ENCODE data around the gene OR2L5.

Gene OR2L5

GRCh38 chr1:248009681-248010080 lies 3.8 kb upstream of the OR2L5 start:
- H3K27ac ChIP-seq = no peak overlapping the region
- TF ChIP-seq CTCF (conservative IDR thresholded peaks at IDR 0.05) = no peak

- H3K27ac ChIP-seq = no peak overlapping the region
- TF ChIP-seq CTCF (conservative IDR thresholded peaks at IDR 0.05) = no peak
These were observed 2.3 kb downstream of the OR2L5 start for GRCh38 chr1:248015803-248016202.

- no peak for TF ChIP-seq CTCF (conservative IDR thresholded peaks at IDR 0.05)
- no peak within 1 kb of the TSS for H3K27ac ChIP-seq
These were observed 16.3 kb downstream of the OR2L5 start, which contains the start of gene OR2L2 for GRCh38 chr1:248029770-248030169. Gene OR2L2, plus strand, starts transcription at chr1:248030070. Its CDS starts 8,198 bp downstream, at chr1:248038268.

GRCh38 chr1:248045209-248045608 lies 31.7 kb downstream of the OR2L5 start:
- no peak for TF ChIP-seq CTCF (conservative IDR thresholded peaks at IDR 0.05)
- no peak overlapping the region for H3K27ac ChIP-seq

- TF ChIP-seq CTCF (conservative IDR thresholded peaks at IDR 0.05) = no peak
- no peak within 1 kb of the TSS for H3K27ac ChIP-seq
These were observed 33.1 kb downstream of the OR2L5 start, which contains the start of gene OR2L3 for GRCh38 chr1:248046536-248046935. Gene OR2L3, plus strand, starts transcription at chr1:248046836. Its CDS starts 13,846 bp downstream, at chr1:248060682.

GRCh38 chr1:248047008-248047407 lies 33.5 kb downstream of the OR2L5 start:
- TF ChIP-seq CTCF (conservative IDR thresholded peaks at IDR 0.05) = no peak
- H3K27ac ChIP-seq = no peak overlapping the region

- no peak overlapping the region for H3K27ac ChIP-seq
- TF ChIP-seq CTCF (conservative IDR thresholded peaks at IDR 0.05) = no peak
These were observed 41.2 kb downstream of the OR2L5 start for GRCh38 chr1:248054671-248055070.

Data from VCaP (cell line).